Raji (cell line): ENCODE data around the gene CRKL.

Experiments
- POLR2A ChIP-seq: IDR thresholded peaks from 2 replicates; pipeline ENCODE4 v1.6.1; 2011; ENCODE audit warnings: low read depth, low read length, control low read depth; ENCODE audit not compliant: insufficient read depth

The CRKL gene

GRCh38 chr22:20889025-20889704 lies 28.0 kb upstream of the CRKL start:
- TF ChIP-seq POLR2A: no peak

GRCh38 chr22:20889904-20890540 lies 27.2 kb upstream of the CRKL start:
- TF ChIP-seq POLR2A: no peak

- no peak for TF ChIP-seq POLR2A
Observed at GRCh38 chr22:20890975-20891374, 26.2 kb upstream of the CRKL start.

- TF ChIP-seq POLR2A: no peak
Observed at GRCh38 chr22:20899827-20900423, 17.3 kb upstream of the CRKL start.

DNA sequence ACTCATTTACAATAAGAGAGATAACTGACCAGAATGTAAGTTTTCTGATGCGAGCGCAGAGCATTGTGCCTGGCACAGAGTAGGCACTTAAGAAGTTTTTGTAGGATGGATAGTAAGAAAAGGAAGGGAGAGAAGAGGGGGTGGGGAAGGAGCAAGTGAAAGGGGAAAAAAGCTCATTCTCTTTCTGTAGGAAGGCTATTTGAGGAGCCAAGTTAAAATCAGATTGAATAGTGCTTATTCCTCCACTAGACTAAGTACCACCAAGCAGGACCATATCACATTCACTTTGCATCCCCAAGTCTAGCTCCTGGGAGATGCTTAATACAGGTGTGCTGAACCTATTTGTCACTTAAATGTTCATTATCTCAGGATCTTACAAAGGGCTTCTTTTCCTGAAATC lies 14.1 kb upstream of the CRKL start:
- TF ChIP-seq POLR2A: no peak

GRCh38 chr22:20904008-20904979 lies 12.9 kb upstream of the CRKL start:
- no peak for TF ChIP-seq POLR2A

DNA sequence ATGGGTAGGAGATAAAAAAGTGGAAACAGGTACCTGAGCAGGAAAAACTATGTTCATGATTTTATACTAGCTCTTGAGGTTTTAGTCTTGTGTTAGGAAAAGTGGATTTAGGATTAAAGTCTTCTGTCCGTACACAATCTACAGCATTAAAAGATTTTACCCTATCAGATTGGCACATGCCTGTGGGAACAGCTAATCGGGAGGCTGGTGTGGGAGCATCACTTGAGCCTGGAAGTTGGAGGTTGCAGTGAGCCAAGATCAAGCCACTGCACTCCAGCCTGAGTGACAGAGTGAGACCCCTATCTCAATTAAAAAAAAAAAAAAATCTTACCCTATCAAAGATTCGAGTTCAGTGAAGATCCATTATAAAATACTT lies 12.2 kb upstream of the CRKL start:
- no peak for TF ChIP-seq POLR2A

- TF ChIP-seq POLR2A: no peak
Observed at GRCh38 chr22:20905415-20906386, 11.5 kb upstream of the CRKL start.

DNA sequence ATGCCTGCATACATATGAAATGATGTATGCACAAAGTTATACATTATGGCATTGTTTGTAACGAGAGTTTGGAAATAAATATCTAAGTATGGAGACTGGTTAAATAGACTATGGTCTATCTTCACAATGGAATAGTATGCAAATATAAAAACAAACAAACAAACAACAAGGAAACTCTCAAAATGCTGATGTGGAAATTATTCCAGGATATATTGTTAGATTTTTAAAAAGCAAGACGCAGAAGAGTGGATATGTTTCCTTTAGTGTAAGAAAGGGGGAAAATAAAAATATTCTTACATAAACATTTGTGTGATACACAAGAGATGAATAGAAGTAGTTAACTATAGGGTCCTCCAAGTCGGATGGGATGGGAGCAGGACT lies 10.8 kb upstream of the CRKL start:
- no peak for TF ChIP-seq POLR2A

- no peak for TF ChIP-seq POLR2A
Observed at GRCh38 chr22:20909543-20910303, 7.5 kb upstream of the CRKL start.

GRCh38 chr22:20912494-20912893 lies 4.7 kb upstream of the CRKL start:
- no peak for TF ChIP-seq POLR2A

GRCh38 chr22:20918663-20919218 lies 1.5 kb downstream of the CRKL start:
- TF ChIP-seq POLR2A: no peak

- TF ChIP-seq POLR2A: no peak
Observed at GRCh38 chr22:20919718-20920117, 2.5 kb downstream of the CRKL start.

DNA sequence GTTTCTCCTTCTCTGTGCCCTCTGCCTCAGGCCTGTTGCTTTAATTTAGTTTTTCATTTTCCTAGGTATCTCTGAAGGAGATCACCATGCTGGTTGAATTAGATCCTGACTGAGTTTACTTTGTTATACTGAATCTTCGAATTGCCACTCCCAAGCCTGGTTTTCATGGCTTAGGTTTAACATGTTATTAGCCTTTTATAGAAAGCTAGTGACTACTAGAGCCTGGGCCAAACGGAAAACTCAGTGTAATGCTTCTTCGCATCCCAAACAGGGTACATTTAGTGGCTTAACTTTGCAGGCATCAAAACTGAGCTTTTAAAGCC lies 3.6 kb downstream of the CRKL start:
- TF ChIP-seq POLR2A: no peak
